GM12865 (cell line): ENCODE measurements around the gene TEAD3.
A peak's percentile ranks its signal among the peaks of the same experiment; 100 is the strongest.

Source experiments
- DNase-seq: peaks from one replicate; pipeline ENCODE4 v3.0.0; 2010; ENCODE audit warnings: low read depth
- H3K4me3 ChIP-seq: 2 replicates; pipeline ENCODE4 v1.5.1; 2011; ENCODE audit warnings: mild to moderate bottlenecking, low read depth, low read length, control low read depth
- TF ChIP-seq, protein P1 (sequence below): IDR thresholded peaks from 2 replicates; pipeline ENCODE4 v1.5.1; 2011; ENCODE audit warnings: low read length, control low read depth, low read depth, inconsistent platforms; ENCODE audit not compliant: insufficient read depth; ENCODE audit errors: missing control alignments

Gene TEAD3

DNA sequence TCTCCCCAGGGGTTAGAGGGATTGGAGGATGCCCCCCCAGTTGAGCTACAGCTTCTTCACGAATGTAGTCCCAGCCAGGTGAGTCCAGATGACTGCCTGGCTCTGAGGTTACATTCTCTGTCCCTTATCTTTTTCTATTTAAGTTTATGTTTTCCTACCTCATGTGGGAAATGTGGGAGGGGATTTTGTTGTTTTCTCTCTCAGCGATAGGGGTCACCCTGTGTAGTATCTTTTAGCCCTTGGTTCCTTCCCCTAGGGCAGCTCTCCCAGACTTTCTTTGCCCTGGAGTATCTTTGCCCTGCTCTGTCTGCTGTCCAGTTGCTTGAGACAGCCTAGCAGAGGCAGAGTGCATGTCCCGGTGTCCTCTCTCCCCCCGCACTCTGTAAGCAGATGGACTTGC, 39.0 kb downstream of the TEAD3 start:
- TF ChIP-seq, protein P1, sequence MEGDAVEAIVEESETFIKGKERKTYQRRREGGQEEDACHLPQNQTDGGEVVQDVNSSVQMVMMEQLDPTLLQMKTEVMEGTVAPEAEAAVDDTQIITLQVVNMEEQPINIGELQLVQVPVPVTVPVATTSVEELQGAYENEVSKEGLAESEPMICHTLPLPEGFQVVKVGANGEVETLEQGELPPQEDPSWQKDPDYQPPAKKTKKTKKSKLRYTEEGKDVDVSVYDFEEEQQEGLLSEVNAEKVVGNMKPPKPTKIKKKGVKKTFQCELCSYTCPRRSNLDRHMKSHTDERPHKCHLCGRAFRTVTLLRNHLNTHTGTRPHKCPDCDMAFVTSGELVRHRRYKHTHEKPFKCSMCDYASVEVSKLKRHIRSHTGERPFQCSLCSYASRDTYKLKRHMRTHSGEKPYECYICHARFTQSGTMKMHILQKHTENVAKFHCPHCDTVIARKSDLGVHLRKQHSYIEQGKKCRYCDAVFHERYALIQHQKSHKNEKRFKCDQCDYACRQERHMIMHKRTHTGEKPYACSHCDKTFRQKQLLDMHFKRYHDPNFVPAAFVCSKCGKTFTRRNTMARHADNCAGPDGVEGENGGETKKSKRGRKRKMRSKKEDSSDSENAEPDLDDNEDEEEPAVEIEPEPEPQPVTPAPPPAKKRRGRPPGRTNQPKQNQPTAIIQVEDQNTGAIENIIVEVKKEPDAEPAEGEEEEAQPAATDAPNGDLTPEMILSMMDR: no peak
- DNase-seq: no peak
- no peak overlapping the region for H3K4me3 ChIP-seq

DNA sequence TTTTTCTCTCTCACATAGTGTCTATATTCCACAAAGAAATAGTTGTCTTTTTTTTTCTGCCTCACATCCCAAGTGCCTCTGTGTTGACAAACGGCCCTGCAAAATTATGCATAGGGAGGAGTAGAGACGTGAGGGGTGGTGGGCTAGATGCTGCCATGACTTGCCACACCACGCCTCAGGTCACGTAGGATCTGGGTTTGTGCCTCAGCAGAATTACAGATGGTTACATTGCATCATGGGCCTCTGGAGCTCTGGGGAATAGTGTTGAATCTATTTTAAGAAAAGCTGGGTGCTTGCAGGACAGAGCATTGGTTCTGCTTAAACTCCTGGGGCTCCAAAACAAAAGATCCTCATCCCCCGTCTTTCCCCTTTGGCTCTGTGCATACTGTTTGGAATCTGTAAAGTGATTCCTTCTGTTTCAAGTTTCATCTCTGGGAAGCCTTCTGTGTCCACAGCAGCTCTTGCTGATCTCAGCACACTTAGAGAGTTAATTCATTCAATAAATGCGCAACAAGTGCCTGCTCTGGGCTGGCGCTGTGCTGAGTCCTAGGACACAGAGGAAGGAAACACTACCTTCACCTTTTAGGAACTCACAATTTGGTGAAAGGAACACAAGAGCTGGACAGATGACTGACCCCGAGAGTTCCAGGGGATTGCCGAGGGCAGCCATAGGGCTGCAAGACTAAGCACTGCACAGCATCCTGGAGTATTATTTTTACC, 42.3 kb downstream of the TEAD3 start:
- TF ChIP-seq, protein P1: no peak
- H3K4me3 ChIP-seq: no peak overlapping the region
- DNase-seq: no peak

DNA sequence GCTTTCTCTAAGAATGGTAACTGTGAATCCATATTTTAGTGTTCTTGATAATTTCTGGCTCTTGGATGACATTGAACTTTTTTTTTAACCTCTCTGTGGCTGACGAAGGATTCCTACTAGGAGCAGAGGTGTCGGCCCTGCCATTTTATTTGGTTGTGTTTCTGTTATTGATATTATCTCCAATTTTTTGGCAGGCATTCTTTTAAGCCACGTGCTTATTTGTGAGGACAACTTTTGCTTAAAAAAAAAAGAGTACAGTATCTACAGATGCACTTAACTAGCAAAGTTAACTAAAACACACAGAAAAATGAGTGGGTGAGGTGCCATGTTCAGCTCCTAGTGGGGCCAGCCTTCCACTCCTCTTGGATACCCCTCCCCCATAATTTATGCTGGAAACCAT, 43.6 kb downstream of the TEAD3 start:
- no peak for DNase-seq
- TF ChIP-seq, protein P1: no peak
- H3K4me3 ChIP-seq: peak overlapping the region; percentile 78

DNA sequence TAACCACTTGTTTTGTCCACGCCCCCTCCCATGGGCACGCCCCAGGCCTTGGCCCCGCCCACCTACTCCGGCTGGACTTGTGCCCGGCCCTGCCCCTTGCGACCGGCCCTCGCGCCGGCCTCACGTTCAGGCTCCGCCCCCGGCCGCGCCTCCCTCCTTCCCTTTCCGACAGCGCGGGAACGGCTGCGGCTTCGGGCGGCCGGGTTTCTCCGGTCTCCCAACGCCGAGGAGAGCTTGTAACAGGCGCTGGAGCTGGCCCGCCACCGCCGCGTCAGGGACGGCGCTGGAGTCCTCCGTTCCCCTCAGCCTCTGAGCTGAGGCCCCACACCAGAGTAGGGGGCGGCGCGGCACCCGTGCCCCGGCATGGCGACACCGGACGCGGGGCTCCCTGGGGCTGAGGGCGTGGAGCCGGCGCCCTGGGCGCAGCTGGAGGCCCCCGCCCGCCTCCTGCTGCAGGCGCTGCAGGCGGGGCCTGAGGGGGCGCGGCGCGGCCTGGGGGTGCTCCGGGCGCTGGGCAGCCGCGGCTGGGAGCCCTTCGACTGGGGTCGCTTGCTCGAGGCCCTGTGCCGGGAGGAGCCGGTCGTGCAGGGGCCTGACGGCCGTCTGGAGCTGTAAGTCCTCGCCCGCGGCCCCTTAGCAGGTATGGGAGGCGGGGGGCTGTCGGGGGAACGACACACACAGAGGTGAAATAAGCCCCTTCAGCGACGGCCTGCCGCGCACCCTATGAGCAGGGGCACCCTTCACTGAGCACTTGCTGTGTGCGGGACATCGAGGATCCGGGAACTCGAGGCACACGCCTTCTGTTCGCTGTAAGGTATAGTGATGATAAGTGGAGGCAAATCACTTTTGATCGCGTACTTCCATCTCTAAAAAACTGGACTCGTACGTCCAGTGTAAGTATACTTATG, 44.4 kb downstream of the TEAD3 start, which contains the start of gene FANCE:
FANCE (plus strand) TSS at position 156 of the 908 bp plus-strand sequence; CDS start at position 364, 208 bp downstream.
- H3K4me3 ChIP-seq: peak within 1 kb of the TSS; percentile 78
- TF ChIP-seq, protein P1: no peak
- DNase-seq: peak; percentile 96

DNA sequence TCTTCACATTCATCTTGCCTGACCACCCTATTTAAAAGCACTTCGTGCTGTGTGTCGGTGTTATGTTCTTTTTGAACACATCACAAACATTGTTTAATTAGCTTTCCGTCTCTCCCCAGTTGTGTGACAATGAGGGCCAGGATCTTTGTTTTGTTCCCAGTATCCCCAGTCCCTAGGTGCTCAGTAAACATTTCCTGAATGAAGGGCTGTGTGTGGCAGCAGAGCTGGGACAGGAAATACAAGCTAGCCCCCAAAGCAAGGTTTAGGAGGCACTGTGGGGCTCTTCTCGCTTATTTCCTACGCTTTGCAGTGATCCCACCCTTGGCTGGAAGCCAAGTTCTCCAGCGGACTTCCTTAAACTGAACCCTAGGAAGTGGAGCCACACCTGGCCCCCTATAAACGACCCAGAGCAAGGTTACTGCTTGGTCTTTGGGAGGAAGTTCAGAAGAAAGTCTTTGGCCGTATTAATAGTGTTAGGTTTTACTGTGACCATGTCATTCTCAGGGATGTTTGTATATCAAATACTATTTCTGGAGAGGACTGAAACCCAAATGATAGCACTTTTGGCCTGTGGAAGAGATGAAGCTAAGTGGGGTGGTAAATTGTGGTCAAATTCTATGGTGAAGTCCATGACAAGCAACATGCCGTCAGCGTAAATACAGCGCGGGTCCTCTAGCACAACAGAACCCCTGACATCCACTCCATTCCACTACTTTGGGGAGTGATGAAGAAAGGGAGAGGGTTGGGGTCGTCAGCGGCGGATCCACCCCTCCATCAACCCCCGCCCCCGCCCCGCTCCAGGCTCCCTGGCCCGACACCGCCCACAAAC, 45.3 kb downstream of the TEAD3 start:
- DNase-seq: no peak
- peak overlapping the region; percentile 78 for H3K4me3 ChIP-seq

More for the DNA sequence above, 45.3 kb downstream of the TEAD3 start:
- TF ChIP-seq, protein P1: no peak
